ENCODE data around the gene GNAS-AS1. TPM values are rescaled to one million over a fixed set of nuclear protein-coding genes. Genes with fewer than 3 reads are reported as not detected.

The GNAS-AS1 gene
- total RNA-seq, 2 donors from 2014 or later = 0.88 to 1.7 TPM

GRCh38 chr20:58841539-58842264 is 9.0 kb downstream of the GNAS-AS1 start:
- H3K27ac ChIP-seq = no peak overlapping the region
- no peak overlapping the region for H3K4me3 ChIP-seq
- TF ChIP-seq CTCF (IDR thresholded peaks at IDR 0.05) = no peak
- H3K9ac ChIP-seq (ENCODE audit: low read depth in 2 of 2, low read length in 2 of 2) = no peak overlapping the region
- intact Hi-C loops (cut with DNase I) = no loop called here
- no peaks in the 10 kb centered on the region for H3K36me3 ChIP-seq
- no peaks in the 10 kb centered on the region for H3K4me1 ChIP-seq
- H3K9me3 ChIP-seq = no peaks in the 10 kb centered on the region
- no peak for DNase-seq
- peaks cover 19% of the 10 kb centered on the region for H3K27me3 ChIP-seq

DNA sequence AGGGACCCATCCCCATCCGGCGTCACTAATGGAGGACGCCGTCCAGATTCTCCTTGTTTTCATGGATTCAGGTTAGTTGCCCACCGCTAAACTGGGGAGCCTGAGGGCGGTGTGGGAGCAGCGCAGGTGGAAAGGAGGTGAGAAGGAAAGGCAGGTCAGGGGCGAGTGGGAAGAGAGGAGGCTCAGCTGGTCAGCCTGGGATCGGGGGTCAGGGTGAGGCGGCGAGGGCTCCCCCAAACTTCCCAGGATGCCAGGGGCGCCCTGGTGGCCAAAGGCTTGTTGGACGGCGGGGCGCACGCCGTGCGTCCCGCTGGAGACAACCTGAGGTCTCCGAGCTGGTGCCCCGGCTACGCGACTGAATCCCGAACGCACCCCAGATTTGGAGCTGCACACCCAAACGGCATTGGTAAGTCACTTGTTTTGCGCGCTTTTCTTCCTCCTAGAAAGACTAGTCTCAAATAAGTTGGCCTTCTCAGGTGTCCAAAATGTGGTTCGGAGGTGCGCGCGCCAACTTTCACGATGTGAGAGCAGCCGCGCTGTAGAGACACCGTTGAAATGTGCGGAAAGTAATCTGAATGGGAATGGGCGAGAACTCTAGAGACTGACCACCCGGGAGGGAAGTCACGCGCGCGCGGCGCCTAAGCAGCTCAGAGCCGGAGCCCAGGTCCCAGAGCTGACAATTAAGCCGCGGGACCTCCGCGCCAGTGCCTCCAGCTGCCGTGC is 9.7 kb downstream of the GNAS-AS1 start:
- H3K4me1 ChIP-seq = no peaks in the 10 kb centered on the region
- TF ChIP-seq CTCF (IDR thresholded peaks at IDR 0.05) = no peak
- intact Hi-C loops (cut with DNase I) = no loop called here
- H3K27me3 ChIP-seq = peaks cover 19% of the 10 kb centered on the region
- H3K9ac ChIP-seq (ENCODE audit: low read depth in 2 of 2, low read length in 2 of 2) = no peak overlapping the region
- H3K27ac ChIP-seq = no peak overlapping the region
- H3K4me3 ChIP-seq = no peak overlapping the region
- no peak for DNase-seq
- no peaks in the 10 kb centered on the region for H3K36me3 ChIP-seq
- H3K9me3 ChIP-seq = no peaks in the 10 kb centered on the region

DNA sequence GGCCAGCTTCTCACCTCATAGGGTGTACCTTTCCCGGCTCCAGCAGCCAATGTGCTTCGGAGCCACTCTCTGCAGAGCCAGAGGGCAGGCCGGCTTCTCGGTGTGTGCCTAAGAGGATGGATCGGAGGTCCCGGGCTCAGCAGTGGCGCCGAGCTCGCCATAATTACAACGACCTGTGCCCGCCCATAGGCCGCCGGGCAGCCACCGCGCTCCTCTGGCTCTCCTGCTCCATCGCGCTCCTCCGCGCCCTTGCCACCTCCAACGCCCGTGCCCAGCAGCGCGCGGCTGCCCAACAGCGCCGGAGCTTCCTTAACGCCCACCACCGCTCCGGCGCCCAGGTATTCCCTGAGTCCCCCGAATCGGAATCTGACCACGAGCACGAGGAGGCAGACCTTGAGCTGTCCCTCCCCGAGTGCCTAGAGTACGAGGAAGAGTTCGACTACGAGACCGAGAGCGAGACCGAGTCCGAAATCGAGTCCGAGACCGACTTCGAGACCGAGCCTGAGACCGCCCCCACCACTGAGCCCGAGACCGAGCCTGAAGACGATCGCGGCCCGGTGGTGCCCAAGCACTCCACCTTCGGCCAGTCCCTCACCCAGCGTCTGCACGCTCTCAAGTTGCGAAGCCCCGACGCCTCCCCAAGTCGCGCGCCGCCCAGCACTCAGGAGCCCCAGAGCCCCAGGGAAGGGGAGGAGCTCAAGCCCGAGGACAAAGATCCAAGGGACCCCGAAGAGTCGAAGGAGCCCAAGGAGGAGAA is 10.5 kb downstream of the GNAS-AS1 start:
- Histone ChIP-seq H3K27me3 (peaks cover 19% of the 10 kb centered on the region), H3K9me3 (no peaks in the 10 kb centered on the region), H3K4me1 (no peaks in the 10 kb centered on the region), H3K4me3 (no peak overlapping the region), H3K9ac (ENCODE audit: low read depth in 2 of 2, low read length in 2 of 2) (no peak overlapping the region), H3K36me3 (no peaks in the 10 kb centered on the region), H3K27ac (no peak overlapping the region)
- no peak for DNase-seq
- intact Hi-C loops (cut with DNase I) = no loop called here
- no peak for TF ChIP-seq CTCF (IDR thresholded peaks at IDR 0.05)

DNA sequence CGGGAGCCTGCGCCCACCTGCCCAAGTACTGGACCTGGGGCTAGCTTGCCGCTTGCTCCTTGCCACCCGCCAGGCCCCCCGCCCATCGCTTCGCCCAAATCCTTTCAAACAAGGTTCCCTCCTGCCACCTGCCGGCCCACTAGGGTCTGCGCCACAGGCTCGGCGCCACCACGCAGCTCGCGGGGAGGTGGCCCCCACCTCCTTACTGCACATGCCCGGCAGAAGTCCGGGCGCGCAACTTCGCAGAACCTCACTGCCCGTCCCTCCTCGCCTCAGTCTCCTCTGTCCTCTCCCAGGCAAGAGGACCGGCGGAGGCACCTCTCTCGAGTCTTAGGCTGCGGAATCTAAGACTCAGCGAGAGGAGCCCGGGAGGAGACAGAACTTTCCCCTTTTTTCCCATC is 11.2 kb downstream of the GNAS-AS1 start:
- no peak for TF ChIP-seq CTCF (IDR thresholded peaks at IDR 0.05)
- intact Hi-C loops (cut with DNase I) = no loop called here
- H3K4me1 ChIP-seq = no peaks in the 10 kb centered on the region
- DNase-seq = no peak
- H3K36me3 ChIP-seq = no peaks in the 10 kb centered on the region
- H3K27ac ChIP-seq = no peak overlapping the region
- H3K4me3 ChIP-seq = no peak overlapping the region
- no peak overlapping the region for H3K9ac ChIP-seq (ENCODE audit: low read depth in 2 of 2, low read length in 2 of 2)
- H3K27me3 ChIP-seq = peaks cover 19% of the 10 kb centered on the region
- no peaks in the 10 kb centered on the region for H3K9me3 ChIP-seq

- no peak for DNase-seq
- Histone ChIP-seq H3K9me3 (no peaks in the 10 kb centered on the region), H3K27me3 (peaks cover 19% of the 10 kb centered on the region), H3K27ac (no peak overlapping the region), H3K9ac (ENCODE audit: low read depth in 2 of 2, low read length in 2 of 2) (no peak overlapping the region), H3K4me3 (no peak overlapping the region), H3K4me1 (no peaks in the 10 kb centered on the region), H3K36me3 (no peaks in the 10 kb centered on the region)
- TF ChIP-seq CTCF (IDR thresholded peaks at IDR 0.05) = no peak
- intact Hi-C loops (cut with DNase I) = no loop called here
Observed at GRCh38 chr20:58838174-58838573, 12.5 kb downstream of the GNAS-AS1 start.
